Gastrocnemius medialis (tissue), 4 donors: ENCODE data around the gene MAST4.

ENCODE experiments used
- POLR2A ChIP-seq, 2 donors: fragments of 450-650 bp; IDR thresholded peaks; one replicate each; pipeline ENCODE4 v1.6.1; 2017; ENCODE audit warnings: antibody characterized with exemption in 2 of 2, mild to moderate bottlenecking in 2 of 2, moderate library complexity in 2 of 2
- TF ChIP-seq, protein P1 (sequence below), 5 experiments: fragments of 450-650 bp in 3 of 5; fragments of 200-600 bp in 2 of 5; sonication (generic) in 2 of 5; IDR thresholded peaks in 4 of 5; conservative IDR thresholded peaks in 1 of 5; 1 replicate in 4 of 5; 2 replicates in 1 of 5; pipeline ENCODE4 v1.5.1; 2016 to 2019; ENCODE audit warnings: antibody characterized with exemption in 5 of 5, mild to moderate bottlenecking in 3 of 5, moderate library complexity in 3 of 5

DNA sequence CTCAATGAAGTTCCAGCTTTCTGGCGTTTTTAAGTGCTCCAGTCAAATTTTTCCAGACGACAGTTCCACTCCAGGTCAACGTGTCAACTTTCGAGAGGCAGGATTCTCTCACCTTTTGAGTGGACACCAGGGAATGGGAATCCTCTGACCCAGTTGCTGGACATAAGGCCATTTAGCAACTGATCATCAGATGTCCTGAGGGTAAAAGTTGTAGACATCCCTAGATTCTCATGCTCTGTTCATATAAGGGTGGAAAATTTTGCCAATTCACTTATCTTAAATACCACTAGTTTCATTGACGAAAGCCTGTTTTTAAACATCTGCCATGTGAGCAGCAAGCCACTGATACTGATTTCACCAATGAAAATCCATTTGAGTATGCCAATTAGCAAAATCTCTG lies 275.5 kb downstream of the MAST4 start:
- TF ChIP-seq POLR2A (IDR thresholded peaks at IDR 0.05) = no peak
- TF ChIP-seq, protein P1, sequence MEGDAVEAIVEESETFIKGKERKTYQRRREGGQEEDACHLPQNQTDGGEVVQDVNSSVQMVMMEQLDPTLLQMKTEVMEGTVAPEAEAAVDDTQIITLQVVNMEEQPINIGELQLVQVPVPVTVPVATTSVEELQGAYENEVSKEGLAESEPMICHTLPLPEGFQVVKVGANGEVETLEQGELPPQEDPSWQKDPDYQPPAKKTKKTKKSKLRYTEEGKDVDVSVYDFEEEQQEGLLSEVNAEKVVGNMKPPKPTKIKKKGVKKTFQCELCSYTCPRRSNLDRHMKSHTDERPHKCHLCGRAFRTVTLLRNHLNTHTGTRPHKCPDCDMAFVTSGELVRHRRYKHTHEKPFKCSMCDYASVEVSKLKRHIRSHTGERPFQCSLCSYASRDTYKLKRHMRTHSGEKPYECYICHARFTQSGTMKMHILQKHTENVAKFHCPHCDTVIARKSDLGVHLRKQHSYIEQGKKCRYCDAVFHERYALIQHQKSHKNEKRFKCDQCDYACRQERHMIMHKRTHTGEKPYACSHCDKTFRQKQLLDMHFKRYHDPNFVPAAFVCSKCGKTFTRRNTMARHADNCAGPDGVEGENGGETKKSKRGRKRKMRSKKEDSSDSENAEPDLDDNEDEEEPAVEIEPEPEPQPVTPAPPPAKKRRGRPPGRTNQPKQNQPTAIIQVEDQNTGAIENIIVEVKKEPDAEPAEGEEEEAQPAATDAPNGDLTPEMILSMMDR (IDR thresholded peaks at IDR 0.05 in 4 of 5, conservative IDR thresholded peaks at IDR 0.05 in 1 of 5) = no peak
